ENCODE results near the gene KMT2E. TPM values are rescaled to one million over a fixed set of nuclear protein-coding genes. Genes with fewer than 3 reads are reported as not detected.

Gene KMT2E
- total RNA-seq, 1 experiment from 2014 or later, result 52.3 TPM

GRCh38 chr7:105079348-105079747 lies 65.3 kb downstream of the KMT2E start:
- Mint-ChIP-seq H3K27ac (no peak overlapping the region), H3K4me3 (no peak overlapping the region), H3K27me3 (ENCODE audit: low read depth) (no peaks in the 10 kb centered on the region), H3K4me1 (no peaks in the 10 kb centered on the region), H3K36me3 (peaks cover 80% of the 10 kb centered on the region), H3K9me3 (no peaks in the 10 kb centered on the region)
- ATAC-seq, result no peak
- TF ChIP-seq ETV6 (CRISPR knock-in tag; IDR thresholded peaks at IDR 0.05), result no peak
- TF ChIP-seq OVOL2 (CRISPR knock-in tag; IDR thresholded peaks at IDR 0.05; ENCODE audit: borderline replicate concordance), result no peak
- no peak for TF ChIP-seq NFE2L1 (CRISPR knock-in tag; IDR thresholded peaks at IDR 0.05)
- no peak for TF ChIP-seq ATF1 (CRISPR knock-in tag; IDR thresholded peaks at IDR 0.05)
- no peak for TF ChIP-seq FOXK1 (CRISPR knock-in tag; IDR thresholded peaks at IDR 0.05)
- TF ChIP-seq RORB (CRISPR knock-in tag; IDR thresholded peaks at IDR 0.05), result no peak
- TF ChIP-seq ERG (CRISPR knock-in tag; IDR thresholded peaks at IDR 0.05), result no peak
- no peak for TF ChIP-seq E2F5 (CRISPR knock-in tag; IDR thresholded peaks at IDR 0.05)
- no peak for TF ChIP-seq NR2C2 (CRISPR knock-in tag; IDR thresholded peaks at IDR 0.05)
- TF ChIP-seq MYBL2 (CRISPR knock-in tag; IDR thresholded peaks at IDR 0.05), result no peak
- no peak for TF ChIP-seq ZNF219 (CRISPR knock-in tag; IDR thresholded peaks at IDR 0.05; ENCODE audit: borderline replicate concordance)
- no peak for TF ChIP-seq TCF7 (CRISPR knock-in tag; IDR thresholded peaks at IDR 0.05; ENCODE audit: low read depth)
- TF ChIP-seq ZNF423 (CRISPR knock-in tag; IDR thresholded peaks at IDR 0.05), result no peak
- no peak for TF ChIP-seq SOX15 (CRISPR knock-in tag; IDR thresholded peaks at IDR 0.05)
- ChIA-PET CTCF (interaction anchor here (0.6 kb wide), 1 partner anchor 107 kb away, joined by 3 read pairs; no protein-coding TSS in a partner anchor), POLR2A (no interaction called here)
- no peak for DNase-seq (ENCODE audit: low spot score)

- Mint-ChIP-seq H3K36me3 (peaks cover 55% of the 10 kb centered on the region), H3K4me3 (no peak overlapping the region), H3K4me1 (no peaks in the 10 kb centered on the region), H3K27me3 (ENCODE audit: low read depth) (no peaks in the 10 kb centered on the region), H3K9me3 (no peaks in the 10 kb centered on the region), H3K27ac (no peak overlapping the region)
- ChIA-PET CTCF (no interaction called here), POLR2A (no interaction called here)
- no peak for ATAC-seq
- TF ChIP-seq PRDM15 (CRISPR knock-in tag; IDR thresholded peaks at IDR 0.05) (no peak), MYBL2 (CRISPR knock-in tag; IDR thresholded peaks at IDR 0.05) (no peak), MAX (CRISPR knock-in tag; IDR thresholded peaks at IDR 0.05) (no peak), CREB1 (CRISPR knock-in tag; IDR thresholded peaks at IDR 0.05) (no peak)
- DNase-seq (ENCODE audit: low spot score), result no peak
Observed at GRCh38 chr7:105084581-105084980, 70.6 kb downstream of the KMT2E start.

GRCh38 chr7:105086850-105087249 lies 72.8 kb downstream of the KMT2E start:
- Mint-ChIP-seq H3K9me3 (no peaks in the 10 kb centered on the region), H3K27ac (no peak overlapping the region), H3K4me1 (no peaks in the 10 kb centered on the region), H3K4me3 (no peak overlapping the region), H3K27me3 (ENCODE audit: low read depth) (no peaks in the 10 kb centered on the region), H3K36me3 (peaks cover 50% of the 10 kb centered on the region)
- DNase-seq (ENCODE audit: low spot score) (no peak), ATAC-seq (no peak)
- no peak for TF ChIP-seq RORB (CRISPR knock-in tag; IDR thresholded peaks at IDR 0.05)
- ChIA-PET CTCF (no interaction called here), POLR2A (no interaction called here)
